ENCODE measurements around the gene HAND2.

Gene HAND2

DNA sequence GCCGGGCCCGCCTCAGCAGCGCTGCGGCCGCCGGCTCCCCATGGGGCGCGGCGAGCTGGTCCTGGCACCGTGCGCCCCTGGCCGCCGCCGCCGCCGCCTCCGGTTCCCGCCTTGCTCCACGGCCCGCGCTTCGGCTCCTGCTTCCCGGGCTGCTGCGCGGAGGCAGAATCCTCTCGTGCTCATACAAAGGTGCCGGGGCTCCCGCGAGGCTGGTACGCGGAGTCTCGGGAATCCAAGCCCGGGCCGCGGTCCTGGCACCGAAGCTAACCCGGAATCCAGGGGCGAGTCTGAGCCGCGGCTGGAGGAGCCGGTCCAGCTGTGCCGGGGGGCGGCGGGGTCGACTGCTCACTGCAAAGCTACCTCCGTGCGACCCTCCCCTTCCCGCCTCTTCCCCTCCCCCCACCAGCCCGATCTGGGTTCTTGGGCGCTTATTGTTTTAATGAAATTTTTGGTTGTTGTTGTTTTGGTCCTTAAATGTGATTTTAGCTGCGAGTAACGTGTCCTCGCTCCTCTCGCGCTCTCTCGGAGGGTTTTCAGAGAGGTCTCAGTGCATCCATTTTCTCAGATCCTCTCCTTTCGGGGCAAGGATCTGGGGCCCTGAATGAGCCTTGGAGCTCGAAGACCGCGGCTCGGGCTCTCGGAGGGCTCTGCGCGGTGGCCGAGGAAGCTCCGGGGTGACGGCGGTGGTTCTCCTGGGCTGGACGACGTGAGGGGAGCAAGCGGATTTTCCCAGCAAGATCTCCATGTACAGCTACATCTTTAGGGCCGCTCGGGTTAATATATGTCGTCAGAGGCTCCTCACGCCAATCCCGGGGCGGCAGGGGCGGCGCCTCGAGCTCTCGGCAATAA, at the start of gene HAND2:
Gene HAND2, minus strand, starts transcription at position 753 of the 849 bp plus-strand sequence. CDS start 940 bp downstream, outside the sequence.
- no peak for DNase-seq

DNA sequence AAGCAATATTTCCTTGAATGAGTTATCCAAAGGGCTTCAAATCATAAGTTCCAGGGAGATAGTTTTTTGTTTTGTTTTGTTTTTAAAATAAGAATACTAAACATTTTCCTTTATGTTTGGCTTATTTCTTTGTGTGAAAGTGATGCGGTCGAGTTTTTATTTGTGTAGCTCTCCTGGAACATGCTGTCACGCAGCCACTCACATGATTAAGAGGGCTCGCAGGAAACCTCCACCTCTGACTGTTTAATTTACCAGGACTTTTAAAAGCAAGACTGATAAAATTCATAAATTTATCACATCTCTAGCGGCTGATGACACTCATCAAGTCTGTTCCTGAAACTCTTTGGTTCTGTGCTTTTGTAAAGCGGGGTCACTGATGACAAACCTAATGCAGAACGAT, 48.9 kb upstream of the HAND2 start:
- DNase-seq, result no peak

- DNase-seq, result no peak
Measured at GRCh38 chr4:173577963-173578362, 47.9 kb upstream of the HAND2 start.

DNA sequence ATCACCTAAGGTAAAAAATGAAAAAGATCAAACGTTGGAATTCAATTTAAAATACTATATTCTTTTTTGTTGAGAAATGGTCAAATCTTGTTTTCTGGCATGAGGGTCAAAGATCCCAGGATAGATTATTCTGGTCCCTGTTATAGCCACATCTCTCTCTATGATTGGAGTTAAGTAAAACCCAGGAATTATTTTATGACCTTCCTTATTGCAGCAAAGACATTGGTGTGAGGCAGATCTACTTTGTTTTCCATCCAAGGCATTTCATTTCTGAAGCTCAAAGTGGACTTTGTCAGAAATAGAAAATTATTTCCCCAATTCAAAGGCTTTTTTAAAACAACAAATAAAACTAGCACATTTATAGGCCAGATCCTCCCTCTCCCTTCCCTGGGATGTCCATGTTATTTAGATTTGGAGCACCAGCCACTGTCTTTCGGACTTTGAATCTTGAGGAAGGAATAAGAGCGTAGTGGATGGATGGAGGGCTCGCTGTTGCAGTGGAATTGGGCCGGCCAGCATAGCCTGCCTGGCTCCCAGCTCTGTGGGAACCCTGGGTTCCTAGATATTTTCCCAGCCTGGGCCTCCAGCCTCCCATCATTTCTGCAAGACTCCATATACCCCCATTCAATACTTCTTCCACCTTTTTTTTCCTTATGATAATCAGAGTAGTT, 45.6 kb upstream of the HAND2 start:
- no peak for DNase-seq

DNA sequence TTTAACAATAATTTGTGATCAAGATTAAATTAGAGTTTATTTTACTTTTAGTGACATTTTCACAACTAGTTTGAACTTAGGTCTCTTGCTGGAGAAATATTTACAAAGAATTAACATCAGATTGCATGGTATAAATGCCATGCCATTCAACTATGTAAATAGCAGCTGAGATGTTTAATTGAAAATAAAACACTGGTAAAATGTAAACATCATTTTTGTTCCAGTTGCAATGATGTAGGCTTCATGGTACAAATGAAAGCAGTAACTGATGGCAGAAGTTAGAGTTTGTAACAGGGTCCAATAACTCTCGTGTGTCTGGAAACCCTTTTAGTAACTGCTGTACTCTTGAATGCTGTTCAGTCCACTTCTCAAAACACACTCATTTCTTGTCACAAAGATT, 43.7 kb upstream of the HAND2 start:
- no peak for DNase-seq

DNA sequence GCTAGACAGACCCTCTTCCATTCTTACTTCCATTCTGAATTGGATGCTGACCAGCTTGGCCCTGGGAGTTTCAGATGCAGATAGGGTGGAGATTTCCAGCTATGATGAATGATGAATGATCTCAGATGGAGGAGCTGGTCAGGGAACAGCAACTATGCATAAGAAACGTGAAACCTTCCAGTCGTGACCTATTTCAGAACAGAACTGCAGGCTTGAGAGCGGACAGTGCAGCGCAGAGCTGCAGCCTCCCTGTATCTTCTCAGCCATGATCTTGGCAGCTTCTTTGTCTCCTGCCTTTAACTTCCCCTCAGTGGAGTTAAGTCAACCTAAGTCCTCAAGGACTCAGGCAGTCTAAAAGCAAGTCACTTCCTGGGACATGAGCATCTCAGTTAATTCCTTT, 43.3 kb upstream of the HAND2 start:
- DNase-seq, result no peak

GRCh38 chr4:173572493-173573129, 42.6 kb upstream of the HAND2 start:
- no peak for DNase-seq

DNA sequence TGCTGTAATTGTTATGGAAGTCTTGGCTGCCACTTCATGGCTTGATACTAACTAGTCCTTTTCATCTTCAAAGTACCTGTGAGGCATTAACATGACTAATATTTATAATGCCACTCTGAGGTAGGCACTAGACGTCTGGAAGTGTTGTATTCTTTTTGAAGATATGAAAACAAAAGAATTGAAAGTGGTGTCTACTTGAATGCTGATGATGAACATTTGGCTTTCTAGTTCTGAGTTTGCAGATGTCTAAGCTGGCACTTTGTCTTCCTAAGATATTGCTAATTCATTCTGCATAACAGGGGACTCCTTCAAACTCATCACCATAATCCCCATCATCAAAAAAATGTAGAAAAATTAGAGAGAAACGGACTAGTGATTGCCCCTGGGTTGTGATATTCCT, 41.6 kb upstream of the HAND2 start:
- no peak for DNase-seq

DNA sequence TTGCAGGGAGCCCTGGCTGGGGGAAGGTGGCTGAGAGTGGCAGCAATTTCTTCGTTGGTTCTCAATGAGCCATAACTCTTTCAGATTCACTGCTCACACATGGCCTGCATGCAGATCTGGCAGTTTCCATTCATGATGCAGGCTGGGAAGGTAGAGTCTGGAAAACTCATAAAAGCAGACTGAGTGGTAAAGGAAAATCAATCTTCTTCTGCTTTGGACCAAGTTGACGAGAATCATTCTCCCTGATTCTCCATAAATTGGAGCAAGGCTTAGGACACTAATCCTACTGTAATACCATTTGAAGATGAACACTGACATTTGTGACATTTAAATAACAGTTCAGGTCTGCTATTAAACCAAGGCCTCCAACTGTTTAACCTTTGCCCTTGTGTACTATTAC, 35.3 kb upstream of the HAND2 start:
- no peak for DNase-seq

DNA sequence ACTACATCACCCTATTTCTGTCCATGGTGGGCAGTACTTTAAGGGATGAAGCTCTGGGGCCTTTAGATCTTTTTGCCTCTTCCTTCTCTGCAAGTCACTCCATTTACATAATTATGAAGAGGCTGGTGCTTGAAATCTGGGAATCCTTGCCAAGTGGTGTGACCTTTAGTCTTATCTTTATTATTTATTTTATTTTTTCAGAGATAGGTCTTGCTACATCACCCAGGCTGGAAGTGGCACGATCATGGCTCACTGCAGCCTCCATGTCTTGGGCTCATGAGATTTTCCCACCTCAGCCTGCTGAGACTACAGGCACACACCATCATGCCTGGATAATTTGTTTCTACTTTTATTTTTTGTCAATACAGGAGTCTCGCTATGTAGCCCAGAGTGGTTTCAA, 34.4 kb upstream of the HAND2 start:
- DNase-seq, result no peak

- no peak for DNase-seq
Measured at GRCh38 chr4:173560896-173561295, 30.9 kb upstream of the HAND2 start.

GRCh38 chr4:173556398-173557131, 26.5 kb upstream of the HAND2 start:
- no peak for DNase-seq

DNA sequence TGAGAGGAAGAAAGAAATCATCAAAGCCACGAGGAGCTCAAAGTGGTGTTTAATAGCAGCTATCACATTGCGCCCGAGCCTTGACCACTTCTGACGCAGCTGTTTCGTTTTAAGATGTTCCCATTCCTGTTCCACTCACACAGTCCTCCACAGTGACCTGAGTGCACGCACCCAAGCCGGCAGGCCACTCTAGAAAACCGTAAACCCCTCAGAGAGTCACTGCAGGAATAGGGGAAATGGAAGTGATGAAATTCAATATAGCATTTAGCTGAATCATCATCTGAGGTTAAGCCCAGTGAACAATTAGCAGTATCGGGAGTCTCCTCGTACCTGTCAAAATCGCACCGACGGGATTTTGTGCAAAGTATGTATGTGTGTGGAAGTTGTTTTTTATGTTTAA, 17.9 kb upstream of the HAND2 start:
- no peak for DNase-seq

- no peak for DNase-seq
Measured at GRCh38 chr4:173546776-173547175, 16.7 kb upstream of the HAND2 start.

DNA sequence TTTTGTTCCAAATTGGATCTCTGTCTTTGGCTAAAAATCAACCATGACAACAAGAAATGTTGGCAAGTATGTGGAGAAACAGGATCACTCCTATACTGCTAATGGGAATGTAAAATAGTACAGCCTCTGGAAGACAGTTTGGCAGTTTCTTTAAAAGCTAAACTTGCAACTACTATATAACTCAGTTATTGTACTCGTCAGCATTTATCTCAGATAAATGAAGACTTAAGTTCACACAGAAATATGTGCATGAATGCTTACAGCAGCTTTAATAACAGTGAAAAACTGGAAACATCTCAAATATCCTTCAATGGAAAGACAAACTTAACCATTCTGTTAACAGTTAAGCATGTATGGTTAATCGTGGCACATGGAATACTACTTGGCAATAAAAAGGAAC, 15.4 kb upstream of the HAND2 start:
- no peak for DNase-seq

DNA sequence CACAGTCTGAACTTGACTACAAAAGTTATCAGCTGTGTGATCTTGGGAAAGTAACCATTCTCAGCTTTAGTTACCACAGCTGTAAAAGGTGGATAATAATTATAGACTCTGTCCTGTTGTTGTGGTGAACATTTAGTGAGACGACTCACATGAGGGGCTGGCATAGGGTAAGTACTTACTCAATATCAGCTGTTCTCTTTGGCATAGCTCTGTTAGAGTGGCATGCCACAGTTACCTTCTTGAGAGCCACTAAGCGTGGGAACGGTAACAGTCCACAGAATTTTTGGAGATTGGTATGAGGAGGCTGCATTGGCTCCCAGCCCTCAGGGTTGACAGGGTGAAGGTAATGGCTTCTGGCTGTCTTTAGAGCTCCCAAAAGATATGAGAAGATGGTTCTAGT, 13.2 kb upstream of the HAND2 start:
- no peak for DNase-seq

DNA sequence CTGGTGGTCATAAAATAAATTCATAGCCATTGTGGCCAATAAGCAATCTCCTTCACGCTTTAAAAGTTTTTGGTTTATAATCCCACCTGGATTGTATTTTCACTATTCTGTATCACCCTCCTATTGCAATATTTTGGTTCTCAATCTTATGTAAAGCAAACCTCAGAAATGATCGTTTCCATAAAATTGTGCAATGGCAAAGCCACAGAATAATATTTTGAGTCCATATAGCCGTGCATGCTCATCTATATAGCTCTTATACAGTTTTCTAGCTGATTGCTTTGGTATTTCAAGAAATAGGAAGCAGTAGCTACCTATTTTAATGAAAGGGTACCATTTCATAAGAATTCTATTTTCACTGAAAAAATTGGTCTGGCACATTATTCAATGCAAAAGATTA, 10.0 kb upstream of the HAND2 start:
- no peak for DNase-seq

- no peak for DNase-seq
Measured at GRCh38 chr4:173538909-173539445, 8.9 kb upstream of the HAND2 start.

DNA sequence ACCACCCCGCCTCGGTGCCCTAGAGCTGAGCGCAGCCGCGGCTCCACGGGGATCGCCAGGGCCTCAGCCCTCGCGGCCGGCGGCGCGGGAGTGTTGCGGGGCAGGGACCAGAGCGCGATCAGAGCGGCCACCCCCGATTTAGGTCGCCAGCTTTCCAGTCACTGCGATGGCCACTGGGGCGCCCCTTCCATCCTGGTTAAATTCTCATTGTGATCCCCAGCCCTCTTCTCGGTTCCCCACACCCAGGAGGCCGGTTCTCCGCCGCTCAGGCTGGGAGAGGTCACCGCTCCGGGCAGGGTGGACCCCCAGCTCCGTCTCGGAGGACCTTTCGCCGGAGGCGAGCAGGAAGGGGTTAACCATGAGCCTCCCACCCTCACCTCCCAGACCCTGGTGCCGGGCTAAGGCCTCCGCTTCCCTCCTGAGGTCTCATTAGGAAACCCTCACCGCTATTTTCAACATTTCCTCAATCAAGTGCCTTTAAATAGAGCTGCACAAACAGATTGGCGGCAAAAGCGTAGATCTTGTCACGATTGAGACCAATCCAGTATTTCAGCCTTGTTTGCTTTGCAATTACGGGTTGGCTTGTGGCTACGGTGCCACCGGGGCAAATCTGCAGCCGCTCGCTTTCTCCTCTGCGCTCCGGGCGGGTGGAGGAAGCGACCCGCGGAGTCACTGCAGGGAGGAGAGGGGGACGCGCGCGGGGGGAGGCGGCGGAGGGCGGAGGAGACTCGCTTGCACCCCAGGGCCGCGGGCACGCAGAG, 8.3 kb upstream of the HAND2 start:
- no peak for DNase-seq

DNA sequence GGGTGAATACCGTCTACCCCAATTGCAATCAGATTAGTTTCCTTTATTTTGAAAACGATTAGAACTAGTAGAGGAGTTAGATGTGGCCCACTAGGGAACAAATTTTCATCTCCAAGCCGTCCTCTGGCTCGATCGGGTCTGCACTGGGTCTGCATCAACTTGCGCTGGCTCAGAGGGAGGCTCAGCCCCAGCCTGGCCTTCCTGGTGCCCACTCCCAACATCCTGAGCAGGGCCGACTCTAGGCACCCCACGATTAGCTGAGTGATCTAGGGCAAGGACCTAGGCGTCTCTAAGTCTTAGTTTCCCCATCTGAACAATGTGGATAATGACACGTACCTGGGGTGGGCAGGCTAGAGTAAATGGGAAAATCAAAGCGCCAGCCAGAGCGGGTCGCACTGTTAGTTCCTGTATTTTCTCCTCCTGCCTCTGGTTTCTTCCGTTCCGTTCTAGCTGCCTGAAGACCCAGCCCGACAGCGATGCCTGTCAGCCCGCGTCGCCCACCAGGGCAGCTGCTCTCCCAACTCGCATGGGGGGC, 7.7 kb upstream of the HAND2 start:
- DNase-seq, result no peak

DNA sequence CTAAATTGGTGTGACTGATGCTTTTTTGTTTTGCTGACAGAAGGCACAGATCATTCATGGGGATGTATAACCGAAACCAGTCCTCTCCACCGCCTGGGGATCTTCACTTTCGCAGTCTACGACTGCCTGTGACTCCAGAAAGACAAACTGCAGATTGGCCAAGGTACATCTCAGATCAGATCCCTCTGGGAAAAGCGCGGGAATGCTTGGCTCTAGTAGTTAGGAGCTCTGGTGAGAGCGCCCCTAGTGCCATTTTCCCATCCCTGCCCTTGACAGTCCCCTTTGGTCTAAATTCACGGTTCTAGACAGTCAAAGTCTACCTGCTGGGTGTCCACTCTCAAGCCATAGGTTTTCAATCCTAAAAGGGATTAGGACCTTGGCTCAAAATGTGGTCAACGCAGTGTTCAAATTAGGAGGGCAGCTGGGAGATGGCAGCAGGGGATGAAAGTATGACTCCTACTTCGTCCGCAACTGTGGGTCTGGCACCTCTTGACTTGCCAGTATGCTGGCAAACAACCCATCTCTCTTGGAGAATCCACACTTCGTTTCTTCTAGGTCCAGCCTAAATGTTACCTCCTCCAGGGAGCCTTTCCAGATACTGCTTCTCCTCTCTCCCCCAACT, 6.9 kb upstream of the HAND2 start:
- no peak for DNase-seq

DNA sequence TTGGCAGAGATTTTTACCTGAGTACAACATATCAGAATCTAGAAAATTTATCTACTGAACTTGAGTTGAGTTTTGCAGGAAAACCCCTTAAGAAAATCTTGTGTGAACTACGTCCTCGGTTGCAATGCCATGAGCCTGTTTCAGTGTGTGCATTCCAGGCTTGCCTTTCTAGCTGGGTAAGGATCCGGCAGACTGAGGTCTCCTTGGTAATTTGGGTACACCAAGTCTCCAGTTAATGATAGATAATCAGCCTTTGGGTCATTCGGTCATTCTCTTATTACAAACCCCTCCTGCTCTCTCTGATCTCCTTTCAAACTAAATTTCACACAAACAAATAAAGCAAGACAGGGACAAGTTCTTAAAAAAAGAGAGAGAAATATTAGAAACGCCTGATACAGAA, 5.9 kb upstream of the HAND2 start:
- no peak for DNase-seq

All from activated CD4-positive, alpha-beta T cell treated with anti-CD3 and anti-CD28 coated beads, Interleukin-2, amount 50 U/mL, for 16 hours (primary cell).